CD14-positive monocyte (primary cell): ENCODE data around the gene RUNDC3A. TPM values are rescaled to one million over a fixed set of nuclear protein-coding genes. Genes with fewer than 3 reads are reported as not detected.

ENCODE experiments used
- DNase-seq, 3 donors: peaks; one replicate each; pipeline ENCODE4 v3.0.0-alpha.2; 2011 to 2022
- H2AFZ ChIP-seq: 2 replicates; pipeline ENCODE4 v1.6.0; 2012; ENCODE audit warnings: mild to moderate bottlenecking, low read depth, low read length, inconsistent platforms; ENCODE audit not compliant: insufficient read depth, poor library complexity, severe bottlenecking
- H3K27ac ChIP-seq, 2 donors: 1 replicate in 1 of 2; 2 replicates in 1 of 2; pipeline ENCODE4 v1.5.1; 2012 to 2013; ENCODE audit warnings: low read length in 2 of 2, control low read depth in 1 of 2, inconsistent platforms in 1 of 2, low read depth in 1 of 2, mild to moderate bottlenecking in 1 of 2
- H3K27me3 ChIP-seq, 2 donors: one replicate each; pipeline versions ENCODE4 v1.6.0 to v1.6.1; 2011 to 2013; ENCODE audit warnings: low read length in 2 of 2; ENCODE audit not compliant: control insufficient read depth in 2 of 2, insufficient read depth in 2 of 2
- H3K36me3 ChIP-seq, 2 donors: replicated peaks in 1 of 2; 1 replicate in 1 of 2; 2 replicates in 1 of 2; pipeline versions ENCODE4 v1.5.1 to v1.6.1; 2012 to 2013; ENCODE audit warnings: low read length in 2 of 2, control low read depth in 1 of 2, inconsistent platforms in 1 of 2, mild to moderate bottlenecking in 1 of 2; ENCODE audit not compliant: insufficient read depth in 2 of 2, control insufficient read depth in 1 of 2
- H3K4me1 ChIP-seq, 2 donors: 1 replicate in 1 of 2; 2 replicates in 1 of 2; pipeline versions ENCODE4 v1.5.1 to v1.6.1; 2012 to 2013; ENCODE audit warnings: low read length in 2 of 2, control low read depth in 1 of 2, inconsistent platforms in 1 of 2, mild to moderate bottlenecking in 1 of 2, moderate library complexity in 1 of 2; ENCODE audit not compliant: insufficient read depth in 2 of 2, control insufficient read depth in 1 of 2
- H3K4me2 ChIP-seq: replicated peaks from 2 replicates; pipeline ENCODE3; 2012; ENCODE audit warnings: low read length, moderate library complexity, mild to moderate bottlenecking; ENCODE audit not compliant: poor library complexity, severe bottlenecking; ENCODE audit errors: extremely low read depth
- H3K4me3 ChIP-seq, 3 experiments: fragments of 200-600 bp in 1 of 3; sonication (generic) in 1 of 3; replicated peaks in 1 of 3; 1 replicate in 2 of 3; 2 replicates in 1 of 3; pipeline ENCODE4 v1.5.1; 2011 to 2013; ENCODE audit warnings: low read length in 3 of 3, mild to moderate bottlenecking in 3 of 3, control low read depth in 2 of 3, low read depth in 2 of 3, inconsistent platforms in 1 of 3, moderate library complexity in 1 of 3
- H3K79me2 ChIP-seq: 2 replicates; pipeline ENCODE4 v1.6.0; 2012; ENCODE audit warnings: mild to moderate bottlenecking, control low read depth, inconsistent platforms, low read length, moderate library complexity; ENCODE audit not compliant: insufficient read depth
- H3K9ac ChIP-seq: 2 replicates; pipeline ENCODE4 v1.6.0; 2017; ENCODE audit warnings: low read length, mild to moderate bottlenecking; ENCODE audit not compliant: insufficient read depth, poor library complexity, severe bottlenecking
- H3K9me3 ChIP-seq, 2 donors: replicated peaks in 1 of 2; 1 replicate in 1 of 2; 2 replicates in 1 of 2; pipeline versions ENCODE4 v1.5.1 to v1.6.1; 2012 to 2013; ENCODE audit warnings: low read length in 2 of 2, control low read depth in 1 of 2; ENCODE audit not compliant: control insufficient read depth in 1 of 2, insufficient read depth in 1 of 2
- H4K20me1 ChIP-seq: 2 replicates; pipeline ENCODE4 v1.6.0; 2012; ENCODE audit warnings: mild to moderate bottlenecking, low read length, control low read depth, moderate library complexity; ENCODE audit not compliant: insufficient read depth
- H3K27ac Mint-ChIP-seq, 7 donors: one replicate each; pipeline ENCODE4 v1.8.0; 2020; ENCODE audit warnings: mild to moderate bottlenecking in 7 of 7, mixed read lengths in 7 of 7, moderate library complexity in 6 of 7, inconsistent platforms in 2 of 7
- H3K27me3 Mint-ChIP-seq, 3 donors: one replicate each; pipeline ENCODE4 v1.8.0; 2021 to 2022; ENCODE audit warnings: low read depth in 3 of 3, mild to moderate bottlenecking in 3 of 3, mixed read lengths in 3 of 3, moderate library complexity in 3 of 3, inconsistent platforms in 1 of 3
- H3K36me3 Mint-ChIP-seq, 2 donors: one replicate each; pipeline ENCODE4 v1.8.0; 2020; ENCODE audit warnings: mixed read lengths in 2 of 2, inconsistent platforms in 1 of 2, mild to moderate bottlenecking in 1 of 2
- H3K4me1 Mint-ChIP-seq: one replicate; pipeline ENCODE4 v1.8.0; 2020; ENCODE audit warnings: mild to moderate bottlenecking, mixed read lengths
- H3K4me3 Mint-ChIP-seq, 2 donors: one replicate each; pipeline ENCODE4 v1.8.0; 2020; ENCODE audit warnings: mild to moderate bottlenecking in 2 of 2, mixed read lengths in 2 of 2, moderate library complexity in 1 of 2
- H3K9me3 Mint-ChIP-seq, 7 donors: one replicate each; pipeline ENCODE4 v1.8.0; 2020 to 2022; ENCODE audit warnings: mixed read lengths in 7 of 7, mild to moderate bottlenecking in 6 of 7, moderate library complexity in 6 of 7, inconsistent platforms in 2 of 7
- WGBS: methylation state at CpG from one replicate; pipeline ENCODE4 v1.1.5; 2013; ENCODE audit warnings: missing lambda C conversion rate; ENCODE audit not compliant: insufficient coverage; 5-methylcytosine and 5-hydroxymethylcytosine counted together
- intact Hi-C, 2 donors: fragments of 100-400 bp; cut with micrococcal nuclease; formaldehyde crosslinking; loops; one replicate each; pipeline versions ENCODE4 v1.15.0 to v1.15.1; 2023
- polyA plus RNA-seq, 3 donors: library from polyadenylated mRNA; depleted of rRNA in 1 of 3; unstranded in 2 of 3; stranded (reverse) in 1 of 3; fragments of 300-500 nt in 2 of 3; fragments of >200 nt in 1 of 3; fragmentation: Illumina TruSeq in 2 of 3; gene quantifications; 1 replicate in 2 of 3; 2 replicates in 1 of 3; pipeline ENCODE4 v1.2.3, GENCODE V29; 2012 to 2021
- TF ChIP-seq, protein P1 (sequence below): fragments of 200-600 bp; IDR thresholded peaks from one replicate; pipeline ENCODE4 v1.8.0; 2022; ENCODE audit warnings: antibody characterized with exemption, mild to moderate bottlenecking

RUNDC3A gene
- polyA plus RNA-seq, 3 donors = 0.22 to 0.35 TPM; not detected in 1

DNA sequence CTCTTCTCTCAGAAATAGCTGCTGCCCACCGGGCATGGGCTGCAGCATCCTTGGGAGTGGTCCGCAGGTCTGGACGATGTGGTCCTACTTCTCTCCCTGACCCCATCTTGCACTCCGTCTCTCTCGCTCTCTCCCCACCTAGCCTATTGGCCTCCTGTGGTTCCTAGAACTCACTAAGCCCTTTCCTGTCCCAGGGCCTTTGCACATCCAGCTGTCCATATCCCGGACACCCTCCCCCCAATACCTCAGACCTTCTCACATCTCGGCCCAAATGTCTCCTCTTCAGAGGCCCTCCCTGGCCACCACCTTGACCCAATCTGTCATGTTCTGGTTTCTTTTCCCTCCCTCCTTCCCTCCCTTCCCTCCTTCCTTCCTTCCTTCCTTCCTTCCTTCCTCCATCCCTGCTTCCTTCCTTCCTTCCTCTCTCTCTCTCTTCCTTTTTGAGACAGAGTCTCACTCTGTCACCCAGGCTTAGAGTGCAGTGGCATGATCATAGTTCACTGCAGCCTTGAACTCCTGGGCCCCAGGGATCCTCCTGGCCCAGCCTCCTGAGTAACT, 45.0 kb upstream of the RUNDC3A start:
- H3K27me3 ChIP-seq = no peaks in the 10 kb centered on the region
- H3K4me2 ChIP-seq = no peak overlapping the region
- H3K4me1 Mint-ChIP-seq = no peaks in the 10 kb centered on the region
- no peaks in the 10 kb centered on the region for H3K36me3 Mint-ChIP-seq
- intact Hi-C loops = no loop called here
- no peak overlapping the region for H3K9ac ChIP-seq
- H3K36me3 ChIP-seq = no peaks in the 10 kb centered on the region
- H3K27ac Mint-ChIP-seq = peak overlapping the region in 1 of 7 donors; percentile 25
- H2AFZ ChIP-seq = no peak overlapping the region
- no peaks in the 10 kb centered on the region for H3K4me1 ChIP-seq
- H3K4me3 ChIP-seq = no peak overlapping the region
- DNase-seq = no peak
- H4K20me1 ChIP-seq = no peaks in the 10 kb centered on the region
- no peak overlapping the region for H3K27ac ChIP-seq
- H3K79me2 ChIP-seq = no peaks in the 10 kb centered on the region
- 99% methylated on average over 7 of the region's 7 CpGs for WGBS
- TF ChIP-seq, protein P1, sequence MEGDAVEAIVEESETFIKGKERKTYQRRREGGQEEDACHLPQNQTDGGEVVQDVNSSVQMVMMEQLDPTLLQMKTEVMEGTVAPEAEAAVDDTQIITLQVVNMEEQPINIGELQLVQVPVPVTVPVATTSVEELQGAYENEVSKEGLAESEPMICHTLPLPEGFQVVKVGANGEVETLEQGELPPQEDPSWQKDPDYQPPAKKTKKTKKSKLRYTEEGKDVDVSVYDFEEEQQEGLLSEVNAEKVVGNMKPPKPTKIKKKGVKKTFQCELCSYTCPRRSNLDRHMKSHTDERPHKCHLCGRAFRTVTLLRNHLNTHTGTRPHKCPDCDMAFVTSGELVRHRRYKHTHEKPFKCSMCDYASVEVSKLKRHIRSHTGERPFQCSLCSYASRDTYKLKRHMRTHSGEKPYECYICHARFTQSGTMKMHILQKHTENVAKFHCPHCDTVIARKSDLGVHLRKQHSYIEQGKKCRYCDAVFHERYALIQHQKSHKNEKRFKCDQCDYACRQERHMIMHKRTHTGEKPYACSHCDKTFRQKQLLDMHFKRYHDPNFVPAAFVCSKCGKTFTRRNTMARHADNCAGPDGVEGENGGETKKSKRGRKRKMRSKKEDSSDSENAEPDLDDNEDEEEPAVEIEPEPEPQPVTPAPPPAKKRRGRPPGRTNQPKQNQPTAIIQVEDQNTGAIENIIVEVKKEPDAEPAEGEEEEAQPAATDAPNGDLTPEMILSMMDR = no peak
- H3K4me3 Mint-ChIP-seq = no peak overlapping the region
- H3K9me3 Mint-ChIP-seq = no peaks in the 10 kb centered on the region
- H3K27me3 Mint-ChIP-seq = peaks cover 2 to 9% (median 3%) of the 10 kb centered on the region in 3 donors
- H3K9me3 ChIP-seq = no peaks in the 10 kb centered on the region

DNA sequence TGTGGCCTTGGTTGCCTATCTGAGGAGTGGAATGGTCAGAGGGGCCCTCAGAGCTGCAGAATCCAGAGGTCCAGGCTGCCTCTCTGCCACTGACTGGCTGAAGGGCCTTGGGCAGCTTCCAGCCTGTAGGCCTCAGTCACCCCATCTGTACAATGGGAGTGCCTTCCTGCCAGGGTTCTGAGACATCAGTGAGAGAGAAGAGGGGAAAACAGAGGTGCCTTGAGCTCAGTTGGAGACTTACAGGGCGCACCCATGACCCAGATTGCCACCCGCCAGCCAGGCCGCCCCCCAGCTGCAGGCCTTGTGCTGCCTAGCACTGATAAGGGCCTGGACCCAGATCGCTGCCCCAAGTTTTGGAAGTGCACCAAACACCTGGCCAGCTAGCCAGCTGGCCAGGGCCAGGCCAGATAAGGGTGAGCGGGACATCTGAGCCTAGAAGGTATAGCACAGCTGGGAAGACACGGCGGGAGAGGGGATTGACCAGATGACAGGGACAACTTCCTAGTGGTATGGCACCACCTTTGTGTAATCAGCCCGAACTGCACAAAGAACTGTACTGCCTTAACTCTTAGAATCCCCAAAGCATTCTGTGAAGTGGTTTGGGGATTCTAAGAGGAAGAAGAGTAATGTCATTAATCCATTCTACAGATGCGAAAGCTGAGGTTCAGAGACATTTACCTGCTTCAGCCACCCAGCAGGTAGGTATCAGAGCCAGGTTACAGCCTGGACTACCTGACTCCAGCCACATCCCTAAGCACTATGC, 41.8 kb upstream of the RUNDC3A start:
- H3K4me3 ChIP-seq = no peak overlapping the region
- DNase-seq = no peak

More for the DNA sequence above, 41.8 kb upstream of the RUNDC3A start:
- no peak overlapping the region for H3K4me2 ChIP-seq
- Mint-ChIP-seq H3K9me3 (no peaks in the 10 kb centered on the region), H3K27ac (no peak overlapping the region), H3K4me3 (no peak overlapping the region), H3K27me3 (peaks cover 6 to 12% (median 9%) of the 10 kb centered on the region in 3 donors), H3K4me1 (no peaks in the 10 kb centered on the region), H3K36me3 (no peaks in the 10 kb centered on the region)
- no peak overlapping the region for H3K9ac ChIP-seq
- no peaks in the 10 kb centered on the region for H3K79me2 ChIP-seq
- H3K9me3 ChIP-seq = no peaks in the 10 kb centered on the region
- no peaks in the 10 kb centered on the region for H4K20me1 ChIP-seq
- no peaks in the 10 kb centered on the region for H3K27me3 ChIP-seq
- TF ChIP-seq, protein P1 = no peak
- H3K27ac ChIP-seq = no peak overlapping the region
- 93% methylated on average over 7 of the region's 9 CpGs for WGBS
- H3K36me3 ChIP-seq = no peaks in the 10 kb centered on the region
- intact Hi-C loops = no loop called here
- H2AFZ ChIP-seq = peak overlapping the region; percentile 3
- H3K4me1 ChIP-seq = no peaks in the 10 kb centered on the region
